Measurements from ENCODE around the gene SLC25A26.
A peak's percentile ranks its signal among the peaks of the same experiment; 100 is the strongest.

SLC25A26 gene

GRCh38 chr3:66227915-66228314 is 7.1 kb downstream of the SLC25A26 start:
- no peak for DNase-seq

GRCh38 chr3:66228707-66229106 is 7.9 kb downstream of the SLC25A26 start:
- DNase-seq = no peak

GRCh38 chr3:66229931-66230330 is 9.1 kb downstream of the SLC25A26 start:
- DNase-seq = peak; percentile 19

- no peak for DNase-seq
Measured at GRCh38 chr3:66233033-66233432, 12.2 kb downstream of the SLC25A26 start.

GRCh38 chr3:66236281-66236680 is 15.5 kb downstream of the SLC25A26 start:
- DNase-seq = peak; percentile 0

GRCh38 chr3:66237552-66237951 is 16.8 kb downstream of the SLC25A26 start:
- no peak for DNase-seq

DNA sequence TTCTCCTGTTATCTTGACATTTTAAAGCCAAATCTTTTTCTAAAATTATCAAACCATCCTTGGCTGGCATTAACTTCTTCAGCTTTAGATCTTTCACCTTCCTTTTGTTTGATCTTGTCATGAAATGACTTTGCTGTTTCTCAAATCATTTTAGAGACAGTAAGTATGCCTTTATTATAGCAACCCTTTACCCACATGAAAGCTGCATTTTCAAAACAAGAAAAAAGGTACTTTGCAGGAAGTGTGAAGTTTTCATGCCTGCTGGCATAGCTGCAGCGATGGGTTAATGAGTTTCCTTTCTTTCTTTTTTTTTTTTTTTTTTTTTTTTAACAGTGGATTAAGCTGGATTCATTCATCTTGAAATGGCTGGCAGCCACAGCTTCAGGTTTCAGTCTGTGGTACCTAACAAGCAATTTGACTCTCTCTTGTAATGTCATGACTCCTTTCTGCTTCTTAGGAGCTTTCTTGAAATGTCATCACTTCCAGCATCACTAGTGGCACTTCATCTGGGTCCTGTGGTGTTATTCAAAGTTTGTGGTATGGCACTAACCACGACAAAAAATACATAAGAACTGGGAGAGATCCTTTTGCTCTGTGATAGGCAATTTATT is 18.8 kb downstream of the SLC25A26 start:
- DNase-seq = peak; percentile 27

- no peak for DNase-seq
Measured at GRCh38 chr3:66241466-66241865, 20.7 kb downstream of the SLC25A26 start.

DNA sequence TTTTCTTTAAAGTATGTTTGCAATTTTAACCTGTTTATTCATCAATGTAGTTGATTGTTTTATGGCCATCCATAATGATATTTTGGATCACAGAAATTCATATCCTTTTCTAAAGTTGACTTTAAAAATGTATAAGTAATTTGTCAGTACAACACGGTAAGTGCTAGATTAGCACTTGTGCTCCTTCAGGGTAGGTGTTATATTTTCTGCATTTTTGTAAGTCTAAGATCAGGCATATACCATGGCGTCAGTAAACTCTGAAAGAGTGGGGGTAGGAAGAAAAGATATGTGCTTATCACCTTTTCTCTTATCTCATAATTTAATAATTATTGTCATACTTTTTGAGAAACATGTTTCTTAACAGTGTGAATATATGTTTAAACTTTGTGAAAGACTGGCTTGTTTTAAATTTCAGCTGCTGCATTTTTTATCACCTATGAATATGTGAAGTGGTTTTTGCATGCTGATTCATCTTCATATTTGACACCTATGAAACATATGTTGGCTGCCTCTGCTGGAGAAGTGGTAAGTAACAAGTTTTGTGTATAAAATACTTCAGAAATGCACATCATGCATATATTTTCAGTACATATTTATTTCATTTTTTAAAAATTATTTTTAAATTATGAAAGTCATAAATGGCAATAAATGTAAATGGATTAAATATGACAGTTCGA is 22.1 kb downstream of the SLC25A26 start:
- DNase-seq = no peak

GRCh38 chr3:66248641-66249040 is 27.8 kb downstream of the SLC25A26 start:
- DNase-seq = no peak

DNA sequence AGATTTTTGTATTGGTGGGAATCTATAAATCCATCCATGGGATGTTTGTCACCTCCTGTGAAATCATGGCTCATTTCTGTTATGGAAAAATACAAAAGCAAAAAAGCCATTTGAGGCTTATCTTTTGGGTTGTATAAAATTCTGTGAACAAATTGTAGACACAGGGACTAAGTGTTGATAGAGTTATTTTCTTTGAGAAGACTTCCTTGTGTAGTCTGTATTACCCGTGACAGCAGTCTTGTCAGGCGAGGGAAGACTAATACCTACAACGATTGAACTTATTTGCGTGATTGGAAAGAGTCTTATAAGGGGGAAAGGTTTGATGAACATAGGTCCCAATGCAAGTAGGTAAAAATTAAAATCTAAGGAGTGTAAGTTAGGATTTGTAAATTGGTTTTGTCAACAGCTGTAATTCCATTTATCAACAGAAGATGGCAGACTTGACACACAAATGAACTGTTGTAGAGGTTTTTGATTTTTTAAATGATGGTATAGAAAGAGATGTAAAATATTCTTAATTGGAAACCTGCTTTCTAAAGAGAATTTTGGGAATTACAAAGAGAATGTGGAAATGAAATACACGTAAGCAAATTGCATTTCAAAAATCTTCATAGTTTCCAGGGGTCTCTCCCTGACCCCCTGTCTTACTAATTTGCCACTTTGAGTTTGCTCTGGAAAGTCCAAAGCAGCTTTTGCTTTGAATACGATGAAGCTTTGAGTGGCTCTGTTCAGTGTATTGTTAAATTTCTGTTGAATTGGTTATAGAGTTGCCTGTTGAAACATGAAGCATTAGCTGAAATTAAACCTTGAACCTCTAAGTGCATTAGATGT is 33.2 kb downstream of the SLC25A26 start:
- no peak for DNase-seq

DNA sequence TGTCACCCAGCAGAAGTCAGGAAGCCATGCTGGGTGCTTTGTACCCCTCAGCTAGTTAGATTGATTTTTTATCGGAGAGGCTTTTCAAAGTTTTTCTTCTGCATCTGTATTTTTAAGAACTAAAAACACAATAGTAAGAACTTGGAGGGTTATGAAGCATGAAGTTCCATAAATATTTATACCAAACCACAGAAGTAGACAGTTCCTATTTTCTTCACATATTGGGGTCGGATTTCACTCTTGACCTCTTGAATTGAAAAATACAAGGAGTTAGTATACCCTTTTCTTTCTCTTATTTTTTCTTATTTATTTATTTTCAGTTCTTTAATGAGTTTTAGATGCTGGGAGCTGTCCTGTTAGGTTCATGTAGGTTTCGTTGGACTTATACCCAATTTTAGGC is 35.1 kb downstream of the SLC25A26 start:
- peak; percentile 30 for DNase-seq

DNA sequence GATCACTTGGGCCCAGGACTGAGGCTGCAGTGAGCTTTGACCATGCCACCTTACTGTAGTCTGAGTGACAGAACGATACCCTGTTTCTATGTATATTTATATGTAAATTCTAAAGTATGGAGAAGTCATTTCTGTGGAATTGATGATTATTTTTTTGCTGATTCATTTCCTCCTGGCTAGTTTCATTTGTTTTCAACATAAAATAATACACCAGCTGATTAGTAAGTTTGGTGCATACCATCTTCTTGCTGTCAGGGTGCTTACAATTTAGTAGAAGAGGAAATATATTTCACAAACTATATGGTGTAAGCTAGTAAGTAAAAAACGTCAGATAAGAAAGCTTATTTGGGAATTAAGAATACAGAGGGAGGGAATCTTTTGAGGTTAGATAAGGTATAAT is 36.0 kb downstream of the SLC25A26 start:
- DNase-seq = no peak

GRCh38 chr3:66259566-66260255 is 38.9 kb downstream of the SLC25A26 start:
- no peak for DNase-seq

DNA sequence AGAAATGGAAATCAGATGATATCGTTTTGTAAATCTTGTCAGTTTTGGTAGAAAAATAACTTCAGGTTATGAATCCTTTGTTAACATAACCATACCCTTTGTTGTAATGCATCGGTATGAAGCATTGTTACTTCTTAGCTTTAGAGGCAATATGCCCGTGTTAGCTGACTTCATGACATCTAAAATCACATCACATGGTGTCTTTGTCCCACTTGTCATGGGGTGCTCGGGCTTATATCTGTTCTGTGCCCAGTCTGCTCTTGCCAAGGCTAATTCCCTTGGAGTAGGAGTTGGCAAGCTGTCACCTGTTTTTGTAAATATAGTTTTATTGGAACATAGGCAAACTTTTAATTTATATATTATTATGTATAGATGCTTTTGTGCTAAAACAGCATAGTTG is 39.6 kb downstream of the SLC25A26 start:
- no peak for DNase-seq

- no peak for DNase-seq
Measured at GRCh38 chr3:66261355-66261754, 40.6 kb downstream of the SLC25A26 start.

DNA sequence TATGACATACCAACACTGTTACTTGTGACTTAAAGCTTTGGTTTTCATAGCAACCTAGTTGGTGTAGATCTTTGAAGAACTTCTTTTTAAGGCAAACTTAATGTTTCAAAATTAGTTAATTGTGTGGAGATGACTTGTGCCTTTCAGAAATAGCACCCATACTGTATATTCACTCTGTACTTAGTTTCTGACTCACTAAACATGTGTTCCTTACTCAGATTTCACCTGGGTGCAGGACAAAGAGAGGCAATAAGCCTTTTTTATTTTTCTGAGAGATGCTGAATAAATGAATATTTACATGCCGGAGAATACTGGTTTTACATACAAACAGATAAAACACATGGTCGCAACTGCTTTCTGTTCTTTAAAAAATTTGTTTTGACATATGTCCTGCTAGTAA is 44.8 kb downstream of the SLC25A26 start:
- no peak for DNase-seq

GRCh38 chr3:66266551-66266950 is 45.8 kb downstream of the SLC25A26 start:
- DNase-seq = no peak

GRCh38 chr3:66267031-66267430 is 46.2 kb downstream of the SLC25A26 start:
- no peak for DNase-seq

DNA sequence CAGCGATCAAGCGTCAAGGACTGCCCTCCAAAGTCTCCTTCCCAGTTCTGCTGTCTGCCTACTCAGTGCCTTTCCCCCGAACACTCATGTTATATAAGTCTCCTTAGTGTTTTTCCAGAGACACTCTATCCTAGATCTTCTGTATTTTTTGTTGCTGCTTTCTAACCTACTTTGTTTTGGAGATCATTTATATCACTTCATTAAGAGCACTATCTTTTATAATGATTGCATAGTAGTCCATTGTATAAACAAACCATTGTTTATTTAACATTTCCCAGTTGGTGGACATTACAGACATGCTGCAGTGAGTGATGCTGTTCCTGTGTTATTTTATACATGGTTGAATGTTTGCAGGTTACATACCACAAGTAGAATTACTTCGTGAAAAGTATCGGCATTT is 47.1 kb downstream of the SLC25A26 start:
- DNase-seq = no peak

GRCh38 chr3:66268864-66269263 is 48.1 kb downstream of the SLC25A26 start:
- no peak for DNase-seq

DNA sequence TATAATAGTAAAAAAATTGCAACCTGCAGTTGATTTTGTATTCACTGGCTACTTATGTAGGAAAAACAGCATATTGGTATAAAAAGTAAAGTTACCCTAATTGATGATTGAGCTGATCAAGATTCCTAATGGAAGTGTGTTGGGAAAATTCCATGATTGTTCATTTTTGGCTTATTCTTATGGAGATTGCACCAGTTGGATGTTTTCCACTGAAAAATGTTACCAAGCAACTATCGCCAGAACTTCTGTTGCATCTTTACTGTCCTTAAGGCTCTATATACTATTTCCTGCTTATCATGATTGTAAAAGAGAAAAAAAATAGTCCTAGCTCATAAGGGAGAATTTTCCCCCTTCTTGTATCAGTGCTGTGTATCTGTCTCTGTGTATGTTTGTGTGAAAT is 48.6 kb downstream of the SLC25A26 start:
- no peak for DNase-seq

- DNase-seq = no peak
Measured at GRCh38 chr3:66270288-66270687, 49.5 kb downstream of the SLC25A26 start.
